Measurements from ENCODE around the gene MEGF10. TPM values are rescaled to one million over a fixed set of nuclear protein-coding genes. Genes with fewer than 3 reads are reported as not detected.

Gene MEGF10
- total and polyA plus RNA-seq, 10 of the 15 experiments (the other 5 are each of a cell fraction or from before 2014, with no cell fraction given), result 0.03 to 0.21 (median 0.05) TPM; not detected in 5

- no TSS peak for BruUV-seq (replicated peaks)
- ATAC-seq (no peak), DNase-seq (ENCODE audit: low read depth, low spot score) (no peak), FAIRE-seq (no peak)
- no peaks in the 10 kb centered on the region for H3K79me2 ChIP-seq (ENCODE audit: control insufficient read depth, insufficient read depth, low read length)
- no peak overlapping the region for H3K9ac ChIP-seq (ENCODE audit: control insufficient read depth, insufficient read depth, low read length)
- ChIA-PET CTCF (interaction anchor here (1.1 kb wide), 1 partner anchor 10 kb away, joined by 3 read pairs; no protein-coding TSS in a partner anchor), POLR2A (no interaction called here), RAD21 (ENCODE audit: unreplicated experiment) (interaction anchor here (0.6 kb wide), 1 partner anchor 1229 kb away, joined by 3 read pairs; no protein-coding TSS in a partner anchor), SMC1A (ENCODE audit: uncharacterized antibody, unreplicated experiment) (interaction anchor here (0.5 kb wide), 1 partner anchor 56 kb away, joined by 4 read pairs; no protein-coding TSS in a partner anchor)
- H3K36me3 ChIP-seq (ENCODE audit: control insufficient read depth in 2 of 2, insufficient read depth in 2 of 2, low read length in 1 of 2), result no peaks in the 10 kb centered on the region
- no peaks in the 10 kb centered on the region for H3K27me3 ChIP-seq (replicated peaks in 1 of 2; ENCODE audit: control insufficient read depth in 2 of 2, insufficient read depth in 2 of 2, low read length in 1 of 2)
- in situ Hi-C loops (cut with MboI), result no loop called here
- no peaks in the 10 kb centered on the region for H3K9me3 ChIP-seq (replicated peaks; ENCODE audit: control insufficient read depth, insufficient read depth, low read length)
- no peak overlapping the region for H3K4me2 ChIP-seq (ENCODE audit: control insufficient read depth, insufficient read depth)
- H3K27ac ChIP-seq (ENCODE audit: control insufficient read depth, insufficient read depth), result no peak overlapping the region
- 63% methylated on average over 12 of the region's 12 CpGs for WGBS (ENCODE audit: insufficient coverage, insufficient replicate concordance, low lambda C conversion rate, missing lambda C conversion rate)
- no peak overlapping the region for H2AFZ ChIP-seq (ENCODE audit: control insufficient read depth, low read depth, low read length)
- TF ChIP-seq YBX1 (IDR thresholded peaks at IDR 0.05), result no peak
- TF ChIP-seq ATF2 (IDR thresholded peaks at IDR 0.05; ENCODE audit: low read length), result no peak
- TF ChIP-seq ZNF592 (IDR thresholded peaks at IDR 0.05), result no peak
- TF ChIP-seq KDM1A (IDR thresholded peaks at IDR 0.05; ENCODE audit: borderline replicate concordance), result no peak
- no peak for TF ChIP-seq JUND (IDR thresholded peaks at IDR 0.05; ENCODE audit: low read depth, low read length)
- TF ChIP-seq BCL3 (IDR thresholded peaks at IDR 0.05; ENCODE audit: borderline replicate concordance, insufficient read depth, low read depth, low read length, poor library complexity, severe bottlenecking), result no peak
- TF ChIP-seq RELA (IDR thresholded peaks at IDR 0.05; ENCODE audit: borderline replicate concordance, partially characterized antibody), result no peak
- TF ChIP-seq IRF5 (IDR thresholded peaks at IDR 0.05; ENCODE audit: borderline replicate concordance), result no peak
- TF ChIP-seq BHLHE40 (IDR thresholded peaks at IDR 0.05; ENCODE audit: borderline replicate concordance in 1 of 2, low read depth in 2 of 2, low read length in 1 of 2), result no peak
- TF ChIP-seq CBX3 (IDR thresholded peaks at IDR 0.05; ENCODE audit: borderline replicate concordance, low read depth), result no peak
- no peak for TF ChIP-seq HSF1 (IDR thresholded peaks at IDR 0.05; ENCODE audit: low read depth, low read length)
- TF ChIP-seq SMC3 (IDR thresholded peaks at IDR 0.05; ENCODE audit: borderline replicate concordance, low read length), result no peak
- H3K4me3 ChIP-seq, result no peak overlapping the region
- no peaks in the 10 kb centered on the region for H4K20me1 ChIP-seq (ENCODE audit: control insufficient read depth, insufficient read depth)
- no peaks in the 10 kb centered on the region for H3K4me1 ChIP-seq (ENCODE audit: control insufficient read depth, insufficient read depth, low read length)
- intact Hi-C loops (cut with micrococcal nuclease; ENCODE audit: unreplicated experiment), result no loop called here
Measured at GRCh38 chr5:127434588-127434987, 144.0 kb downstream of the MEGF10 start.
